Mesothelial cell of epicardium (in vitro differentiated cells): Measurements from ENCODE around the gene STUB1. TPM values are rescaled to one million over a fixed set of nuclear protein-coding genes. Genes with fewer than 3 reads are reported as not detected.

Source experiments
- DNase-seq, 2 experiments: peaks; one replicate each; pipeline ENCODE4 v3.0.0; 2021; ENCODE audit warnings: low spot score in 2 of 2; ENCODE audit not compliant: unreplicated experiment in 2 of 2
- H3K27ac Mint-ChIP-seq: 2 replicates; pipeline ENCODE4 v1.8.0; 2021; ENCODE audit warnings: mixed read lengths
- H3K27me3 Mint-ChIP-seq: 2 replicates; pipeline ENCODE4 v1.8.0; 2021; ENCODE audit warnings: low read depth, mixed read lengths
- H3K36me3 Mint-ChIP-seq: 2 replicates; pipeline ENCODE4 v1.8.0; 2021; ENCODE audit warnings: mixed read lengths
- H3K4me1 Mint-ChIP-seq: 2 replicates; pipeline ENCODE4 v1.8.0; 2021; ENCODE audit warnings: mixed read lengths
- H3K4me3 Mint-ChIP-seq: 2 replicates; pipeline ENCODE4 v1.8.0; 2021; ENCODE audit warnings: mild to moderate bottlenecking, moderate library complexity, mixed read lengths
- H3K9me3 Mint-ChIP-seq: 2 replicates; pipeline ENCODE4 v1.8.0; 2021; ENCODE audit warnings: mixed read lengths
- total RNA-seq: library from RNA; stranded (reverse); gene quantifications from 3 replicates; pipeline ENCODE4 v1.2.1, GENCODE V29; 2021
- TF ChIP-seq, protein P1 (sequence below): fragments of 200-600 bp; sonication (generic); IDR thresholded peaks from one replicate; pipeline ENCODE4 v1.5.0; 2021; ENCODE audit warnings: antibody characterized with exemption; ENCODE audit not compliant: unreplicated experiment

The STUB1 gene
- total RNA-seq, 1 donor from 2014 or later = 69.4 TPM

- Mint-ChIP-seq H3K4me1 (peaks cover 5% of the 10 kb centered on the region), H3K27me3 (peaks cover 6% of the 10 kb centered on the region), H3K27ac (no peak overlapping the region), H3K36me3 (peaks cover 2% of the 10 kb centered on the region), H3K4me3 (no peak overlapping the region), H3K9me3 (no peaks in the 10 kb centered on the region)
- DNase-seq = no peak
- TF ChIP-seq, protein P1, sequence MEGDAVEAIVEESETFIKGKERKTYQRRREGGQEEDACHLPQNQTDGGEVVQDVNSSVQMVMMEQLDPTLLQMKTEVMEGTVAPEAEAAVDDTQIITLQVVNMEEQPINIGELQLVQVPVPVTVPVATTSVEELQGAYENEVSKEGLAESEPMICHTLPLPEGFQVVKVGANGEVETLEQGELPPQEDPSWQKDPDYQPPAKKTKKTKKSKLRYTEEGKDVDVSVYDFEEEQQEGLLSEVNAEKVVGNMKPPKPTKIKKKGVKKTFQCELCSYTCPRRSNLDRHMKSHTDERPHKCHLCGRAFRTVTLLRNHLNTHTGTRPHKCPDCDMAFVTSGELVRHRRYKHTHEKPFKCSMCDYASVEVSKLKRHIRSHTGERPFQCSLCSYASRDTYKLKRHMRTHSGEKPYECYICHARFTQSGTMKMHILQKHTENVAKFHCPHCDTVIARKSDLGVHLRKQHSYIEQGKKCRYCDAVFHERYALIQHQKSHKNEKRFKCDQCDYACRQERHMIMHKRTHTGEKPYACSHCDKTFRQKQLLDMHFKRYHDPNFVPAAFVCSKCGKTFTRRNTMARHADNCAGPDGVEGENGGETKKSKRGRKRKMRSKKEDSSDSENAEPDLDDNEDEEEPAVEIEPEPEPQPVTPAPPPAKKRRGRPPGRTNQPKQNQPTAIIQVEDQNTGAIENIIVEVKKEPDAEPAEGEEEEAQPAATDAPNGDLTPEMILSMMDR = no peak
Observed at GRCh38 chr16:671353-672131, 8.7 kb upstream of the STUB1 start.

DNA sequence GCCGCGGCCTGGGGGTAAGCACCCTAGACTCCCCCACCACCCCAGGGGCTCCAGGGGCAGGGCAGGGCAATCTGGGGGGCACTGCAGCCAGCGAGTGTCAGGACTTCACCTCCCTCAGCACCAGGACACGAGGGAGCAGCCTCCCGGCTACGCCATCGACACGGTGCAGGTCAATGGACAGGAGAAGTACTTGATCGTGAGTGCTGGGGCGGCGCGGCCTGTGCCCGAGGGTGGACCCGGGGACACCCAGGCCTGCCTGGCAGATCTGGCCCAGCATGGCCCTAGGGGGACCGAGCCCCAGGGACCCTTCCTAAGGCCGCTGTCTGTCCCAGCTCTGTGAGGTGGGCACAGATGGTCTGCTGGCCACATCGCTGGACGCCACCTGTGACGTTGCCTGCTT is 7.8 kb upstream of the STUB1 start:
- no peak for DNase-seq
- H3K4me3 Mint-ChIP-seq = no peak overlapping the region
- H3K9me3 Mint-ChIP-seq = no peaks in the 10 kb centered on the region
- no peak overlapping the region for H3K27ac Mint-ChIP-seq
- H3K27me3 Mint-ChIP-seq = peaks cover 10% of the 10 kb centered on the region
- peaks cover 2% of the 10 kb centered on the region for H3K36me3 Mint-ChIP-seq
- H3K4me1 Mint-ChIP-seq = peaks cover 5% of the 10 kb centered on the region
- TF ChIP-seq, protein P1 = no peak

- Mint-ChIP-seq H3K4me1 (peaks cover 2% of the 10 kb centered on the region), H3K4me3 (no peak overlapping the region), H3K27ac (no peak overlapping the region), H3K27me3 (peaks cover 10% of the 10 kb centered on the region), H3K9me3 (no peaks in the 10 kb centered on the region), H3K36me3 (peaks cover 2% of the 10 kb centered on the region)
- DNase-seq = no peak
- TF ChIP-seq, protein P1 = no peak
Observed at GRCh38 chr16:672851-673250, 7.4 kb upstream of the STUB1 start.

DNA sequence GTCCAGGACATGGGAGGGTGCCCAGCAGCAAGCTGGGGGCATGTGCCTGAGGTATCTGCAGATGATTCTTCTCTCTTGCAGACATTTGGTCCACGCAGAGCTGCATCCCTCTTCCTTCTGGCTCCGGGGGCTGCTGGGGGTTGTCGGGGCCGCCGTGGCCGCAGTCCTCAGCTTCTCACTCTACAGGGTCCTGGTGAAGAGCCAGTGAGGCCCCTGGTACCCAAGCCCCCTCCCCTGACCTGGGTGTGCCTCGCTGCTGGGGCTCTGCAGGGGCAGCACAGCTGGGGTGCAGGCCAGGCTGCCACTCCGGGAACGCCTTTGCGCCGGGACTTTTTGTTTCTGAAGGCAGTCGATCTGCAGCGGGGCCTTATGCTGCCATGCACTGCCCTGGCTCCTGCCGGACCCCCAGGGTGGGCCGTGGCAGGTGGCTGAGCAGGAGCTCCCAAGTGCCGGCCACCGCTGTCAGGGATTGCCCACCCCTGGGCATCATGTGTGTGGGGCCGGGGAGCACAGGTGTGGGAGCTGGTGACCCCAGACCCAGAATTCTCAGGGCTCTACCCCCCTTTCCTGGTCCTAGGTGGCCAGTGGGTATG is 6.7 kb upstream of the STUB1 start:
- H3K27me3 Mint-ChIP-seq = peaks cover 10% of the 10 kb centered on the region
- H3K4me3 Mint-ChIP-seq = no peak overlapping the region
- DNase-seq = no peak
- TF ChIP-seq, protein P1 = no peak
- H3K9me3 Mint-ChIP-seq = no peaks in the 10 kb centered on the region
- H3K36me3 Mint-ChIP-seq = peaks cover 2% of the 10 kb centered on the region
- no peak overlapping the region for H3K27ac Mint-ChIP-seq
- H3K4me1 Mint-ChIP-seq = peaks cover 2% of the 10 kb centered on the region

DNA sequence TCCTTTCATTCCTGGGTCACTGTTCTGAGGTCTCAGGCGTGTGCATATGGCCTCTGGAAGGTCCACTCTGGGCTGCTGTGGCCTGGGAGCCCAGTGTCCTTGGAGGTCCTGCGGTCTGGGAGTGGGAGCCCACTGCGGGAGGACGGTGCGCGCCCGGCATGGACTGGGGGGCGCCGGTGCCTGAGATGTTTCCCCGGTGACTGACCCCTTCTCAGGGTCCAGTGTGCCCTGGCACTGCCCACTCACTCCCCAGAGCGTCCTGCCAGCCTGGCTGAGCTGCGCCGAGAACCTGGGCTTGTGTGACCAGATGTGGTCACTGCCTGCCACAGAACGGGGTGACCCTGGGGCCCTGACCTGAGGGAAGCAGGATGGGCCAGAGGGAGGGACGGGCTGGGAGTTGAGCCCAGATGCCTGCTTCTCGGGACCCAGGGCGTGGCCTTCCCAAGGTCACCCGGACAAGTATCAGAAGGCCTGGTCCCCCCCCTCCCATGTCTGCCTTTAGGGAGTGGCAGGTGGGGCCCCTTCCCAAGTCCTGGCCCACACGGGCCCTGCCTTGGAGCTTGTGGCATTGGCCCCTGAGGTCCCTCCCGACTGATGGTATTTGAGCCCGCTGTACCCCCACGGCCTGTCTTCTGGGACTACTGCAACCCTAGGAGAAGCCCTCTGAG is 5.9 kb upstream of the STUB1 start:
- peaks cover 6% of the 10 kb centered on the region for H3K4me1 Mint-ChIP-seq
- peaks cover 10% of the 10 kb centered on the region for H3K27me3 Mint-ChIP-seq
- H3K9me3 Mint-ChIP-seq = no peaks in the 10 kb centered on the region
- peaks cover 2% of the 10 kb centered on the region for H3K36me3 Mint-ChIP-seq
- H3K4me3 Mint-ChIP-seq = no peak overlapping the region
- no peak for DNase-seq
- TF ChIP-seq, protein P1 = no peak
- H3K27ac Mint-ChIP-seq = no peak overlapping the region
